GM12864 (cell line): ENCODE results near the gene ARHGAP25.

ENCODE experiments used
- DNase-seq: peaks from one replicate; pipeline ENCODE4 v3.0.0-alpha.2; 2011; ENCODE audit warnings: low read depth
- H3K4me3 ChIP-seq: 2 replicates; pipeline ENCODE4 v1.5.1; 2011; ENCODE audit warnings: mild to moderate bottlenecking, low read depth, low read length, control low read depth
- CTCF ChIP-seq: IDR thresholded peaks from 2 replicates; pipeline ENCODE4 v1.5.1; 2011; ENCODE audit warnings: low read depth, mild to moderate bottlenecking, moderate library complexity, low read length, control low read depth, inconsistent platforms; ENCODE audit errors: missing control alignments

The ARHGAP25 gene

GRCh38 chr2:68774569-68775271 is 40.1 kb downstream of the ARHGAP25 start:
- H3K4me3 ChIP-seq = peak overlapping the region; percentile 40
- TF ChIP-seq CTCF = no peak
- DNase-seq = peak; percentile 78

DNA sequence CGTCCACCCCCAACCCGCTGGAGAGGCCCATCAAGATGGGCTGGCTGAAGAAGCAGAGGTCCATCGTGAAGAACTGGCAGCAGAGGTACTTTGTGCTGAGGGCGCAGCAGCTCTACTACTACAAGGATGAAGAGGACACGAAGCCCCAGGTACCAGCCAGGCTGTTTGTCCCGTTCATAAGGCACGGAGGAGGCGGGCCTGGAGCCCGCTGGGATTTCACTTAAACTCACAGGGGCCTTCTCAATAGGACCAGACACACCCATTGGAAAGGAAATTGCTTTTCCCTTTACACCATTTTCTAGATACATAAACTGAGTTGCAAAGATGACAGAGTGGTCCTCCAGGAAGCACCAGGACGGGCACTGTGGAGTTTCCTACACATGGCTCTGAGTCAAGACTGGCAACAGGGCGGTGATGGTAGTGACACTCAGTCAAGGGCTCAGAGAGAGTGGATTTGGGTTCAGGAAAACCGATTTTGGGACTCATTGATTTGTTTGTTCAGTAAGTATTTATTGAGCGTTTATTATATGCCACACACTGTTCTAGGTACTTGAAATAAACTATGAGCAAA is 40.7 kb downstream of the ARHGAP25 start:
- peak overlapping the region; percentile 40 for H3K4me3 ChIP-seq

DNA sequence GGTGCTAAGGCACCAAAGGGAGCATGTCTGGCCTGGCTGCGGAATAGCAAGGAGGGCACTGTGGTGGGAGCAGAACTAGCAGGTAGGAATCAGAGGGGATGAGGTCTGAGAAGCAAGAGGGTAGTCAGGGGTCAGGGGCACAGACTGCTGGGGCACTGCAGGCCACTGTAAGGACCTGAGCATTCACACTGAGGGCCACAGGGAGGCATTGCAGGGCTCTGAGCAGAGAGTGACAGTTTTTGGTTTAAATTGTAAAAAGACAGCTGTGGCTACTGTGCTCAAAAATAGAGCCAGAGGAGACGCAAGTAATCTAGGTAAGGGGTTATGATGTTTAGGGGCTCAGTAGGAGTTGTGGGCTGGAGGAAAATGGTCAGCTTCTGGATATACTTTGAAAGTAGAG is 41.5 kb downstream of the ARHGAP25 start:
- DNase-seq = no peak
- no peak overlapping the region for H3K4me3 ChIP-seq
- TF ChIP-seq CTCF = no peak

More for the DNA sequence above, 40.7 kb downstream of the ARHGAP25 start:
- no peak for DNase-seq
- no peak for TF ChIP-seq CTCF

GRCh38 chr2:68779595-68779994 is 45.0 kb downstream of the ARHGAP25 start:
- DNase-seq = no peak
- H3K4me3 ChIP-seq = no peak overlapping the region
- TF ChIP-seq CTCF = no peak

- no peak overlapping the region for H3K4me3 ChIP-seq
- TF ChIP-seq CTCF = no peak
- no peak for DNase-seq
Measured at GRCh38 chr2:68784188-68784587, 49.6 kb downstream of the ARHGAP25 start.

DNA sequence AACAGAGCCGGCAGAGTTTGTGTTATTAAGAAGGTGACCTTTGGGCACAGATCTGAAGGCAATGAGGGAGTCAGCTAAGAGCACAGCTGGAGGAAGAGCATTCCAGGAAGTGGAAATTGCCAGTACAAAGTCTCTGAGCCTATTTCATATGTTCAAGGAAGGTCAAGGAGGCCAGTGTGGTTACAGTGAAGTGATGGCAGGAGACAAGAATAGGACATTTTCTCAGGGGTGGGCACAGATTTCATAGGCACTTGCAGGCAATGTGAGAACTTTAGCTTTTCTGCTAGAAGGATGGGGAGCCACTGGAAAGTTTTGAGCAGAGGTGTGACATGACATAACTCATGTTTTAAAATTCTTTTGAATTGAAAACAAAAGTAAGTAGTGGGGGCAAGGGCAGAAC is 50.3 kb downstream of the ARHGAP25 start:
- no peak for DNase-seq
- TF ChIP-seq CTCF = no peak
- H3K4me3 ChIP-seq = no peak overlapping the region

GRCh38 chr2:68787356-68787755 is 52.7 kb downstream of the ARHGAP25 start:
- no peak overlapping the region for H3K4me3 ChIP-seq
- no peak for TF ChIP-seq CTCF
- DNase-seq = no peak
